RWPE1 (cell line): ENCODE data around the gene HSPG2.

ENCODE experiments used
- CTCF ChIA-PET: fragments of 350-600 bp; sonication (Branson Sonifier 250); formaldehyde crosslinking; extraction: SDS; loops from one replicate; lab custom pipeline; 2021; lab: Yijun Ruan, JAX
- POLR2A ChIA-PET: fragments of 400-600 bp; formaldehyde crosslinking; extraction: SDS; loops from one replicate; lab custom pipeline; 2020; ENCODE audit warnings: antibody characterized with exemption; ENCODE audit not compliant: low non-redundant PET; lab: Yijun Ruan, JAX
- DNase-seq: peaks from one replicate; pipeline ENCODE4 v3.0.0; 2012; ENCODE audit warnings: low spot score
- H3K27ac ChIP-seq: fragments of 450-650 bp; 2 replicates; pipeline ENCODE4 v1.5.1; 2017
- CTCF ChIP-seq: fragments of 450-650 bp; conservative IDR thresholded peaks from 2 replicates; pipeline ENCODE4 v1.5.1; 2017; ENCODE audit warnings: low read depth, mild to moderate bottlenecking

Gene HSPG2

GRCh38 chr1:21894034-21894881 is 42.9 kb downstream of the HSPG2 start:
- ChIA-PET POLR2A (no interaction called here), CTCF (interaction anchor here (0.6 kb wide), 1 partner anchor 46 kb away, joined by 4 read pairs; no protein-coding TSS in a partner anchor)
- no peak for DNase-seq
- peak overlapping the region; percentile 57 for H3K27ac ChIP-seq
- no peak for TF ChIP-seq CTCF

GRCh38 chr1:21893046-21893805 is 43.9 kb downstream of the HSPG2 start:
- ChIA-PET CTCF (no interaction called here), POLR2A (no interaction called here)
- TF ChIP-seq CTCF = no peak
- no peak for DNase-seq
- peak overlapping the region; percentile 57 for H3K27ac ChIP-seq

- TF ChIP-seq CTCF = no peak
- CTCF ChIA-PET = no interaction called here
- peak; percentile 46 for DNase-seq
- POLR2A ChIA-PET = no interaction called here
- peak overlapping the region; percentile 28 for H3K27ac ChIP-seq
These were observed 45.3 kb downstream of the HSPG2 start for GRCh38 chr1:21891621-21892479.

GRCh38 chr1:21891081-21891480 is 46.0 kb downstream of the HSPG2 start:
- peak overlapping the region; percentile 29; the same call in 1 of the 2 replicates for H3K27ac ChIP-seq
- POLR2A ChIA-PET = no interaction called here
- no peak for DNase-seq
- CTCF ChIA-PET = no interaction called here
- no peak for TF ChIP-seq CTCF

- H3K27ac ChIP-seq = 0 out of 2 replicates have a peak overlapping the region, but pooled peaks have one; percentile 15
- DNase-seq = no peak
- CTCF ChIA-PET = interaction anchor here (1.1 kb wide), 1 partner anchor 57 kb away, joined by 3 read pairs; no protein-coding TSS in a partner anchor
- POLR2A ChIA-PET = no interaction called here
- no peak for TF ChIP-seq CTCF
These were observed 48.6 kb downstream of the HSPG2 start for GRCh38 chr1:21888500-21888899.
